Esophagus muscularis mucosa (tissue), 4 donors: ENCODE data around the gene PKLR.

Experiments used
- CTCF ChIP-seq, 3 experiments: fragments of 200-600 bp in 2 of 3; fragments of 450-650 bp in 1 of 3; sonication (generic) in 2 of 3; IDR thresholded peaks; one replicate each; pipeline ENCODE4 v1.5.1; 2017 to 2019; ENCODE audit warnings: antibody characterized with exemption in 3 of 3, mild to moderate bottlenecking in 2 of 3, moderate library complexity in 1 of 3
- EP300 ChIP-seq: sonication (generic); formaldehyde crosslinking; IDR thresholded peaks from one replicate; pipeline ENCODE4 v1.6.1; 2017; ENCODE audit warnings: antibody characterized with exemption
- POLR2A ChIP-seq: fragments of 450-650 bp; IDR thresholded peaks from one replicate; pipeline ENCODE4 v1.6.1; 2017; ENCODE audit warnings: antibody characterized with exemption, moderate library complexity, mild to moderate bottlenecking, low read depth
- POLR2AphosphoS5 ChIP-seq, 2 donors: sonication (generic); formaldehyde crosslinking; IDR thresholded peaks; one replicate each; pipeline ENCODE4 v1.6.1; 2017; ENCODE audit warnings: antibody characterized with exemption in 2 of 2

GRCh38 chr1:155242805-155243358, 58.4 kb downstream of the PKLR start:
- TF ChIP-seq EP300 = no peak
- TF ChIP-seq CTCF (IDR thresholded peaks at IDR 0.05) = no peak
- TF ChIP-seq POLR2AphosphoS5 (IDR thresholded peaks at IDR 0.05) = peak in 1 of 2 donors; percentile 20
- no peak for TF ChIP-seq POLR2A
